Central memory CD4-positive, alpha-beta T cell (primary cell): ENCODE results near the gene IL1RL1.
A peak's percentile ranks its signal among the peaks of the same experiment; 100 is the strongest.

ENCODE experiments used
- DNase-seq: peaks from one replicate; pipeline ENCODE4 v3.0.0; 2022

The IL1RL1 gene

DNA sequence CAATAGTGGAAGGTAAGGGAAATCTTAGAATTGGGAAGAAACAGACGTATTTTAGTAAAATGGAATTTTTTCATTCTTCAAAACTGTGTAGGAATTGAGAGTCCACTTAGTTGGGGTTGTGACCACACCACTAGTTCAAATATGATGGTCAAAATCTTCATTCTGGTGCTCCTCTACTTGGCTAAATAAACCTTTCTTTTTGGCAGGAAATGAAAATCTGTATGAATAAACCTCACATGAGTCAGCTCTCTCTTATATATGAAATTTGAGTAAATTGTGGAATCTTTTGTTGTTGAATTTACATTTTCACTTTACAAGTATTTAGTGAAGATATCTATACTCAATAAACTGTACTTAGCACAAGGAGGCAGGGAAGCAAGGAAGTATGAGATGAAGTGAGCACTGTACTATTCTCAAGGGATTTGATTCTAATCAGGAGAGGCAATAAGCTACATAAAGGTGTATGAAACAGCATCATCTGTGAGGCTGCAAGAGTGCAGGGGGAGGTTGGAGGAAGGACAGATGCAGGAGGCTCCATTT is 64.8 kb downstream of the IL1RL1 start:
- no peak for DNase-seq

- DNase-seq: no peak
Observed at GRCh38 chr2:102383722-102384121, 72.4 kb downstream of the IL1RL1 start.

DNA sequence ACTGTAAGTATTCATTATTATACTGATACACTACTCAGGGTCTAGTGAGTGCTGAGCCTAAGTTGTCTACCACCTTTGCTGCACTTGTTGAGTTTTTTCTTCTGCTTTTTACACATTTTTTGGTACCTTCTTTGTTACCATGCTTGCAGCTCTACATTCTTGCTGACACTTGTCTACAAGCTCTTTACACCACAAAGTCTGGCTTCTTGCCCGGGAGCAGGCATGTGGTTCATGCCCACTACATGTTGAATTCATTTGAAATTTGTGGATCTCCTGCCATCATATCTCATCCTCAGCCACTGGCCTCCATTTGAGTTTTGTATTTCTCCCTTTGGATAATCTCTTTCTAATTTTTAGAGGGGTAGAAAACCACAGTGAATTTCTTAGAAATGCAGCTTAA is 74.2 kb downstream of the IL1RL1 start:
- no peak for DNase-seq

GRCh38 chr2:102386004-102386403 is 74.6 kb downstream of the IL1RL1 start:
- DNase-seq: no peak

- no peak for DNase-seq
Observed at GRCh38 chr2:102386867-102387541, 75.6 kb downstream of the IL1RL1 start.

DNA sequence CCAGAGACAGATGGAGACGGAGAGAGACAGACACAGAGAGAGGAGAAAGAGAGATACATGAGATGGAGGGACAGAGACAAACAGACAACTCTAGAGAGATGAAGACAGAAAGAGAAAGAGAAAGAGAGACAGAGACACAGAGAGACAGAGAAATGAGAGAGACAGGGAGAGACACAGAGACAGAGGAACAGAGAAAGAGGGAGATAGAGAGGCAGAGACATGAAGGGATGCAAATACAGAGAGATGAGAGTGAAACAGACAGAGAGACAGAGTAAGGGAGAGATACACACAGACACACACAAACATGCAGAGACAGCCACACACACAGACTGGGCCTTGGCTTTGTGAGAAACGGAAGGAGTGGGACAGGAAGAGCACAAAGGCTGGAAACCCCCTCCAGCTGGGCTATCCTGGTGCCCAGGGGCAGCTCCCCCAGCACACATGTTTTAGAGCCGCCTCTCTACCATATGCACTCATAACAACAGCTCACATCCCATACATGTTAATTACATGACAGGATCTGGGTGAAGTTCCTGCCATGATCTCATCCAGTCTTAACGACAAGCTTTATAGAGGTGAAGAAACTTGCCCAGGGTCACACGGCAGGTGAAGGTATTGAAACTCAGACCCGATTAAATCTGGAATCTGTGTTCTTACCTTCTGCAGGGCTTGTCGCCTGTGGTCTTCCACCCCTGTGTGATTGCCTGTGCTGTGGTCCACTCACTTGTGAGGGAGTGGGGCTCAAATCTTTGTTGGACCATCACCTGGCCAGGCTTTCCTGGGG is 76.6 kb downstream of the IL1RL1 start:
- no peak for DNase-seq

GRCh38 chr2:102391565-102391964 is 80.2 kb downstream of the IL1RL1 start:
- peak; percentile 69 for DNase-seq

GRCh38 chr2:102392096-102392495 is 80.7 kb downstream of the IL1RL1 start:
- no peak for DNase-seq

DNA sequence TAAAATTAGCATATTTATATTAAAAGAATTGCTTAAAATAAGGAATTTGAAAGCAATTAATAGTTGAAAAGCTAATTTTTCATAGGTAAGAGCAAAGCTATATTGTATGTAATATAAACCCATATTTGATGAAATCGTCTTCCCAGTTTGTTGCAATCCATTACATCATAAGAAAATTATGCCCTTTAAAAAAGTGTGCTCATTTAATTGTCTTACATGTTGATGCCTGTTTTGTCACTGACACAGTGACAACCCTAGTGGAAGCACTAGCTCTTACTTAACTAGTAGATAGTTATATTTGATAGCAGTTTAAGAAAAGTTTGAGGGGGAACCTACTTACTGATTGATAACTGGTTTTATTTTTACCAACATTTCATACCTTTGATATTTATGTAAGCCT is 81.6 kb downstream of the IL1RL1 start:
- no peak for DNase-seq

DNA sequence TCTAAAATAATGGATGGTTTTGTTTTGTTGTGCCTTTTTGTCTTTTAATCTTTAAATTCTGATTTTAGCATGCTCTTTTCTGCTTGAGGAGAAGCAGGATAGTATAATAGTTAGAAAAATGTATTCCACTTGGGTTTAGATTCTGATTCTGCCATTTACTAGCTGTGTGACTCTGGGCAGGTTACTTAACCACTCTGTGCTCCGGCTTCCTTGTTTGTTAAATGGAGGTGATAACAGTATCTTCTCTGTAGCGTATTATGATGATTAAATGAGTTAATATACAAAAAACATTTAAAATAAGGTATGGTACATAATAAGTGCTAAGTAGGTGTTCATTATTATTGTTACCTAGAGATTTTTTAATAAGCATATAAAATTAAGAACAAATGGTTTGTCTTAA is 84.6 kb downstream of the IL1RL1 start:
- no peak for DNase-seq

GRCh38 chr2:102397209-102397608 is 85.8 kb downstream of the IL1RL1 start:
- no peak for DNase-seq

GRCh38 chr2:102399499-102400141 is 88.3 kb downstream of the IL1RL1 start:
- DNase-seq: no peak

DNA sequence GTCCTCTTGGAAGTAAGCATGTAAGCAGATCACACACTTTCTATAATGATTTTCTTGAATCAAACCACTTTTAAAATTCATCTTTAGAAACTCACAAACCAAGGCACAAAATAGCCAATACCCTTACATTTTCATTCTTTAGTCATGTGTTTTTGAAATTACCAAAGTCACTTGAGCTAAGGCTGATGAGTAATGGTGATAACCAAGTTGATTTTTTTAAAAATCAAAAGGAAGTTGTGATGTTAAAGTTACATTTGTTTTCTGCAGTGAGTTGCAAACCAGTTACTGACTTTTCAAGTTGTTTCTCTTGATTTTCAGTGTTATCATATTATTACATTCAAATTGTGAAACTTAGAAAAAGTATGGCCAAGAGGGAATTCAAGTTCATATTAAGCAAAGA is 90.1 kb downstream of the IL1RL1 start:
- DNase-seq: no peak
